GM04504 (cell line): Measurements from ENCODE around the gene SLC5A10.
"Not testable (repeated sequence)": the region's sequence is repeated elsewhere in the genome, so short reads cannot be mapped to it uniquely, and the experiment has no call there.

Source experiments
- DNase-seq: peaks from one replicate; pipeline ENCODE4 v3.0.0-alpha.2; 2012; ENCODE audit warnings: low read depth

The SLC5A10 gene

DNA sequence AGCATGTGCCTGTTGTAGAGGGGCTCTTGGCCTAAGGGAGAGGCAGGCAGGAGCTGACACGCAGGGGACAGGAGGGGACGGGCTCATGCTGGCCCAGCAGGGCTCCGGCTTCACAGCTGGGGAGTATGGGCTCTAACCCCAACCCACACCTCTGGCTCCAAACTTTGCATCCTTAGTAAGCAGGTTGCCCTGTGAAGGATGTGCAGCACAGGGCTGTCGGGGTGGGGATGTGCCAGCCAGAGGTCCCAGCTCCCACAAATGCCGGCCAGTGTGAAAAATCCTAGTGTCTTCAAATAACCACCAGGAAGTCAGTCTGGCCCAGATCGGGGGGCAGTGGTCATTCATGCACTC is 66.6 kb downstream of the SLC5A10 start:
- DNase-seq: no peak

DNA sequence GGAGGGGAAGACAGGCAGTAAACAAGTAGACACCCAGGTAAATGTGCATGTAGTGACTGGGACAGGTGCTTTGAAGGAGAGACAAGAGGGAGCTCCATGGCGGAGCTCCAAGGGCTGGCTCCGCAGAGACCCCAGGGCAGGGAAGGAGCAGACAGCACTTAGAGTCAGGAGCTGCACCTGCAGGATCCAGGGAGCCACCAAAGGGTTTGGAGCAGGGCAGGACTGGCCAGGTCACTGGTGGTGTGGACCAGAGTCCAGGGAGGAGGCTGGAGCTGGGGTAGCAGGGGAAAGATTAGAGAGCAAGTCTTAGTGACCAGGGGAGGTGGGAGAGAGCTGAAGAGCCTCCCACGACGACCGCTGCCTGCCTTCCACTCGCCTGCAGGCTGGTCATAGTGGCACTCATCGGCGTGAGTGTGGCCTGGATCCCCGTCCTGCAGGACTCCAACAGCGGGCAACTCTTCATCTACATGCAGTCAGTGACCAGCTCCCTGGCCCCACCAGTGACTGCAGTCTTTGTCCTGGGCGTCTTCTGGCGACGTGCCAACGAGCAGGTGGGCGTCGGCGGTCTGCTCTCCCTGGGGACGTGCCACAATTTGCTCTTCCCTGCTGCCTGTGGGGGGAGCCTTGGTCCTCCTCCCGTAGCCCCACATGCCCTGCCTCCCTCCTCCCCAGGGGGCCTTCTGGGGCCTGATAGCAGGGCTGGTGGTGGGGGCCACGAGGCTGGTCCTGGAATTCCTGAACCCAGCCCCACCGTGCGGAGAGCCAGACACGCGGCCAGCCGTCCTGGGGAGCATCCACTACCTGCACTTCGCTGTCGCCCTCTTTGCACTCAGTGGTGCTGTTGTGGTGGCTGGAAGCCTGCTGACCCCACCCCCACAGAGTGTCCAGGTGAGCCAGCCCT is 67.3 kb downstream of the SLC5A10 start:
- no peak for DNase-seq

DNA sequence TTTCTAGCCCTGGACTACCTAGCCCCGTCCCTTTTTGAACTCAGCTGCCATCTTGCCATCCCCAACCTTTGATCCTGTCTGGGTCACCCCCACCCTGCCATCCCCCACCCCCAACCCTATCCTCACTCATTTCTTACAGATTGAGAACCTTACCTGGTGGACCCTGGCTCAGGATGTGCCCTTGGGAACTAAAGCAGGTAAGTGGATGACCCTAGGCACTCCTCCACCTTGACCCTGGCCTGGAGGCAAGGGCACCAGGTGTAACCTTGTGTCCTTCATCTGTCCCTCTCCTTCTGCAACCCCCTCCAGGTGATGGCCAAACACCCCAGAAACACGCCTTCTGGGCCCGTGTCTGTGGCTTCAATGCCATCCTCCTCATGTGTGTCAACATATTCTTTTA is 68.1 kb downstream of the SLC5A10 start:
- no peak for DNase-seq

DNA sequence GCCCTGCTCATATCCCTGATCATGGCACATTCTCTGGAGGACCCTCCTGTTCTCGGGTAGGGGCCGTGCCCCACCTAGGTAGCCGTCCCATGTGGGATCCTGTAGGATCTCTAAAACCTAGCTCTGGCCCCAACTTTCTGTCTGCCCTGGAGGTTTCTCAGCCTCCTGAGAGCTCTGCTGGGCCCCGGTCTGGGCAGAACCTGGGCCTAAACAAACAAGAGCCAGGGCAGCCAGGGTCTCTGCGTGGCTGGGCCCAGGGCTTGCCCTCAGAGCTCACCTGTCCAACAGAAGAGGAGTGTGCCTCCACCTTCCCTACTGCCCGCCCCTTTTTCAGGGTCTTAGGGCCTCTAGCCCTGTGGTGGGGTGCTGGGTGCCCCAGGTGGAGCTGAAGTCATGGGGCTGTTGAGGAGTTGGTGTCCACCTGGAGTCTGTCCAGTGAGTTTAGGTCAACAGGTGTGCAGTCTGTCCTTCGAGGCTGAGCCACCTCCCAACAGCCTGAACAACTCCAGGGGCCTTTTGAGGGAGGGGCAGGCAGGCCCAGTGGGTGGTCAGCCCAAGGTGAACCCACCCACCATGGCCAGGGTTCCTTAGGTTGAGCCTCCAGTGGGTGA is 69.2 kb downstream of the SLC5A10 start:
- not testable (repeated sequence) for DNase-seq

DNA sequence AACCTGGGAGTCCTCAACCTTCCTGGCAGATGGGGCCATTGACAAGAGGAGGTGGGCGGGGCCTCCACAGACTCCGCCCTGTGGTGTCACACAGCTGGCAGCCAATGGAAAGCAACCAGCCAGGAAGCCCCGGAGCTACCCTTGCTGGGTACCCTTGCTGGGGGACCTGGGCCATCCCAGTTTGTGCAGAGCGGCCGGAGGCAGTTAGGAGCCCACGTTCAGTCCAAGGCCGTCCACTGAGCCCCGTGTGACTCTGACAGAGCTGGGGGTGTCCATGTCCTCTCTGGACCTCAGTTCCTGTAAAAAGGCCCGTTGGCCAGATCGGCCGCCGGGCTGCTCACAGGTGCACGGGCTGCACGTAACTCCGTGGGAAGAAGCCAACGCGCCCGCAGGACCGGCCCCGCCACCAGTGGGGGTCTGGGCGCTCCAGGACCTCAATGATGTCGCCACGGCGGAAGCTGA is 69.7 kb downstream of the SLC5A10 start:
- no peak for DNase-seq

DNA sequence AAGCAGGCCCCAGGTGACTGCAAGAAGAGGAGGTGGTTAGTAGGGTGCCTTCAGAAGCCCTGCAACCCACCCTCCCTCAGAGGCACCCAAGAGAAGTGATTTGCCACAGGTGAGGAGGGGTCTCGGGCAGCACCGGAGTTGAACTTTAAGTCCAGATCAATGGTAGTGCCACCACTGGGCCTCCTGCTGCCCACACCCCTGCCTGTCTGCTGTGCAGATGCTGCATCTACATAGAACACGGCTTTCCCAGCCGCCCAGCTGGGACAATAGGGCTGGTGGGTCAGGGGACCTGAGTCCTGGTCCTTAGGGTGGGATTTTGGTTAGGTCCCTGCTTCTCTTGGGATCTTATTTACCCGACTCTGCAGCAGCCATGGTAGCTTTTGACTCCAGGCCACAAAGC is 70.2 kb downstream of the SLC5A10 start:
- no peak for DNase-seq

DNA sequence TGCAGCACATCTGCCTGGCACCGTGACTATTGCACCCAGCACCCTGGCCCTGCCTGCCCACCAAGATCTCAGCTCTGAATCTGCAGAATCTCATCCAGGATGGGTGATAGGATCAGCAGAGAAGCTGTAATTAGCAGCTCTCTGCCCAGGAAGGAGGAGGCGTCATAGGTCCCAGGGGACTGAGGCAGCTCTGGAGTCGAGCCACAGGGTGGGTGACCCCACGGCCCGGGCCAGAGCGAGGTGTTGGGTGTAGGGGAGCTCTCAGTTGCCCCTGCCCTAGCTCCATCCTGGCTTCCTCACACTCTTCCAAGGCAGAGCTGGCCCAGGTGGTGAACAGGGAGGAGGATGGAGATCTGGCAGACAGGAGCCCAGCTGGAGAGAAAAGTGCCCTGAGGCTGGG is 70.8 kb downstream of the SLC5A10 start:
- DNase-seq: no peak

DNA sequence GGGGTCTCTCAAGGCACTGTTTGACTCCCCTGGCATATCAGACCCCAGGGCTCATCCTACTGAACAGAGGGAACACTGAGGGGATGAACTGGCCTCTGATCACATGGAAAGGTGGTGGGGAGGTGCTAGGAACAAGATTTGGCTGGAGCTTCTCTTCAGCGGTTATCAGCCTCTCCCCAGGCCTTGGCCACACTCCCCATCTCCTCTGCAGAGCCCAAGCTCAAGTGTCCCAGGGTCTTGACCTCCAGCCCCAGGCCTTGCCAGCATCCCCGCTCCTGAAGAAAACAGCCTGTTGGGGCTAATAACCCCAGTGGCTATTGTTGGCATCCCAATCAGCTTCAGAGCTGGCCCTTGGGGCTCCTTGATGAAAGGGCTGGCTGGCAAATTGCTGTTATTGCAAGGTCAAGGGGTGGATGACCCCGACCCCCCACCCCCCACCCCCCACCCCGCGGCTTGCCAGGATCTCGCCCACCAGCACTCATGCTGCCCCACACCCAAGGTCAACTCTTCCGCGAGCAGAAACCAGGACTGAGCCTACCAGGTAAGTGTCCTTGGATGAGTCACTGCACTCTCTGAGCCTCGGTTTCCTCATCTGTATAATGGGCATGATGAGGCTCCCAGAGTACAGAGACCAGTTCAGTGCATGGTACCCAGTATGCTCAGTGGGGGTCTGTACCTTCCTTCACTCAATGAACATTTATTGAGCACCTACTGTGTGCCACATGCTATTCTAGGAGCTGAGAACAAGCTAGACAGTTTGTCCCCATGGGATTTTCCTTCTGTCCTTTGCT is 71.4 kb downstream of the SLC5A10 start:
- DNase-seq: no peak

DNA sequence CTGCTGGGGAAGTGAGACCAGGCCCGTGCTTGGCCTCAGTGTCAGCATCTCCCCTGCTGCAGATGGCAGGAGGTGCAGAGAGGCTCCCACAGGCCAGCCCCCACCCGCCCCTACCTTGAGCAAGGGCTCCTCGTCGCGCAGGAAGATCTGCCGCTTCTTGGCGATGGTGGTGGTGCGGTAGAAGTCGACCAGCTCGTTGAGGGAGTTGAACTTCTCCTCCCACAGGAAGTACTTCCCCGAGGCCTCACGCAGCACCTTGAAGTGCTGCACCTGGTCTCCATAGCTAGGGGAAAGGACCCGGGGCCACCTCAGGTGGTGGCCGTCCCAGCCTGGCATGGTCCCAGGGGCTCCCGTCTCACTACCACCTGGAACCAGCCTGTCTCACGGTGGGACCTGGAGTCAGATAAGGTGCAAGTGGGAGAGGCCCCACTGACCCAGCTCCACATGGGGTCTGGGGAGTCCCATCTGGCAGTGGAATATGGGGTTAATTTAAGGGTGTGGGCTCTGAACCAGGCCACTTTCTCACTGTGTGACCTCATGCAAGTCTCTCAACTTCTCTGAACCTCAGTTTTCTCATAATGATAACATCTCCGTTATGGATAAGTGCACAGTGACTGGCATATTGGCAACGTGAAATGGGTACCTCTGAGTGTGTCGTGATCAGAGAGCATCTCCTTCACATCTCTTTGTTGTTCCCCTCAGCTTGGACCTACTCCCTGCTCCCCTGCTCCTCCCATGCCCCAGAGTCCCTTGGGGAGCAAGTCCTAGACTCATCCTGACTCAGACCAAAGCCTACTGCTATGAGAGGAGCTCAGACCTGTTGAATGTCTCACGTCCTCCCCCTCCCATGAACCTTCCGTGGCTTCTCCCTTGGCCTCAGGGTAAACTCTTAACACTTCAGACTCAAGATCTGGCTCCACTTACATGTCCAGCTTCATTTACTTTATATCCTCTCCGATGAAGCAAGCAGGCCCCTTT is 72.4 kb downstream of the SLC5A10 start:
- DNase-seq: peak; percentile 28

DNA sequence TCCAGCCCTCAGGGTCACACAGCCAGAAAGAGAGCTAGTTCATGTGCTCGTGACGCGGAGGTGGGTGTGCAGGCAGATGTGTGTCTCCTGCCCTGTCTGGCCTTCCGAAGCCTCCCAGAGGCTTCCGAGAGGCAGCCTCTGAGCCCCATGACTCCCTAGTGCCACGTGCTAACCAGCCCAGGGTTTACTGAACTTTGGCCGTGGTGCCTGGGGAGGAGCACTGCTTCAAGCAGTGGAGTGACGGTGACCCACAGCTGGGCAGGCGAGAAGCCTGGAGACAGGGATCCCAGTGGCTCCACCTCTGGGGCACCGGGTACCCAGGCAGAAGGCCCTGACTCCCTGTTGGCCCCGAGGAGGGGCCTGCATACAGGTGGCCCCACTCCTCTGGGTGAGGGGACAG is 76.7 kb downstream of the SLC5A10 start:
- DNase-seq: not testable (repeated sequence)

DNA sequence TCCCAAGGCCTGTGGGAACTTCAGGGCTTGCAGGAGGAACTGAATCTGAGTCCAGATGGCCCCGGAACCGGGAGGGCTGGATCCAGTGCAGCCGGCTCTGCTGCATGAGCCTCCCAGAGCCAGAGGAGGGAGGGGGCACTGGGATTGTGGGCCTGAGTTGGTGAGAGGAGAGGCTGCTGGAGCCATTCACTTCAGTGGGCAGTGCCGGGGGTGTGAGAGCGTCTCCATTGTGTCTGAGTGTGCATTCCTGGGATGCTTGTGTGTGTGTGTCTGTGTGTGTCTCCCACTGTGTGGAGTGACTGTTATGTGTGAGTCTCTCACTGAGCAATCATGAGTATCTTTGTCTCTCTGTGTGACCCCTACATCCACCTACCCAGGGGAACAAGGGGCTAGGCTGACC is 77.8 kb downstream of the SLC5A10 start:
- not testable (repeated sequence) for DNase-seq

DNA sequence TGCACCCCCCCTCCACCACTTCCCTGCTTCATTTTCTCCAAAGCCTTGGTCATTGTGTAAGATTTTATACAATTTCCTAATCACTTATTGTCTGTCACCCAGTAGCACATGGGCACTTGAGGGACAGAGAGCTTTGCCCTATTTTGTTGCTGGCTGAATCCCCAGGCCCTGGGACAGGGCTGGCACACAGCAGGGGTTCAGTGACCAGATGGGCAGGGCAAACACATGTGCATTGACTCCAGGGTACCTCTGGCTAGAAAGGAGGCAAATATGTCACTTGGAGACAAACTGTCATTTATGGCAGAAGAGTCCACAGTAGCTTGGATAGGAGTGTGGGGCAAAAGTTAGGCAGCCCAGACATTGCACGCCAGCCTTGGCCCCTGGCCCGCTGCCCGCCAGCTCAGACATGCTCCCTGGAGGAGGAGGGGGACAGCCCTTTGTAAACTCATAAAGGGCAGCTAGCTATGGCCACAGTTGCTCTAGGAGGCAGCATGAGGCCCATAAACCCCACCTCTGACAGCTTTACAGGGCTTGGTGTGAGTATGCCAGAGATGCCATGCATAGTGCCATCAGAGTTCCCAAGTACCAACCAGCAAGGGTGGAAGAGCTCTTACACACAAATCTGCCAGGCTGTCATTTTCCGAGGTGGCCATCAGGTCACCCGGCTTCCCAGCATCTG is 78.9 kb downstream of the SLC5A10 start:
- not testable (repeated sequence) for DNase-seq

DNA sequence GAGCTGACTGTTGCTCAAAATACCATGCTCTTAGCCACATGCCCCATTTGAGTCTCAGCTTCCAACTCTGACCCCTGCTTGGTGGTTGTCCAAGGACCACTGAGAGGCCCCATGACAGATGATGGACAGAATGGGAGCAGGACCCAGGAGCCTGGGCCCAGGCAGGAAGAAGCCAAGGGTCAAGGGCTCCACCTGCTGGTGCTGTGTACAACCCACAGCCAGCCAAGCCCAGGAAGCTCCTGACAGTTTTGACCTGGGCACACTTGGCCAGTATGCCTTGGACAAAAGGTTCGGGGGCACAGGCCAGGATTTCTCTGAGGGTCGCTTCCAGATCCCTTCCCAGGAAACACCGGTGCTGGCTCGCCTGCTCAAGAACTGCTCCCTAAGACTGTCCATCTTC is 79.8 kb downstream of the SLC5A10 start:
- DNase-seq: not testable (repeated sequence)

DNA sequence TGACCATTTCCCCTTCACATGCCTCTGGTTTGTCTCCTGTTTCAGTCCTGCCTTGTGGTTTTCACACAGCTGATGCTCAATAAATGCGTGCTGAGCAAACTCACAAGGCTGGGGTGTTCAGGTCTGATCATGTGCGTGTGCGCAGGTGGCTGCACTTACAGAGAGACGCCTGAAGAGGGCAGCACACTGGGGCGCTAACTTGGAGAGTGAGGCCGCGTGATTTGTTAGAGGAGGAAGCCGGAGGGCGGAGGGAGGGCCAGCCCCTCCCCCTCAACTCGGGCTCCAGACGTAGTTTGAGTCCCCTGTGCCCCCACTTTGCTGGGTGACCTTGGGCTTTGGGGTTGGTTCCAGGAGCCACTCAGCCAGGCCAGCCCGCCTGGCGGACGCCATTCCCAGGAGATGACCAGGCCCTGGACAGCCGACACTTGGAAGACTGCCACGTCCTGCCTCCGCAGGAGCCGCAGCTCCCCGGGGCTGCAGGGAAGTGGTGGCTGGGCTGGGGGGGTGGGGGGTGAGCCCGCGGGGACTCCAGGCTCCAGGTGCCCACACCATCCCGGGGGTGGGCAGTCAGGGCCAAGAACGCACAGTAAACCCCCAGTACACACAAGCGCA is 80.5 kb downstream of the SLC5A10 start:
- not testable (repeated sequence) for DNase-seq

DNA sequence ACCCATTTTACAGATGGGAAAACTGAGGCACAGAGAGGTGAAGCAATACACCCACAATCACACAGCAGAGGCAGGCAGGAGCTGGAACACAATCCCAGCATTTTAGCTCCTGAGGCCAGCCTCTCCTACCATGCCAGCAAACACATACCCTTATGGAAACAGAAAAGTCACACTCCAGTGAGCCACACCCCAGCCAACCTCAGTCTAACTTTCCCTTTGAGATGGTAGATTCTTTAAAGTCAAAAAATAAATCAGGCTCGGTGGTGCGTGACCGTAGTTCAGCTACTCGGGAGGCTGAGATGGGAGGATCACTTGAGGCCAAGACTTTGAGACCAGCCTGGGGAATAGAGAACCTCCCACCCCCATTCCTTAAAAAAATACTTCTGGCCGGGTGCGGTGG is 84.2 kb downstream of the SLC5A10 start:
- not testable (repeated sequence) for DNase-seq

DNA sequence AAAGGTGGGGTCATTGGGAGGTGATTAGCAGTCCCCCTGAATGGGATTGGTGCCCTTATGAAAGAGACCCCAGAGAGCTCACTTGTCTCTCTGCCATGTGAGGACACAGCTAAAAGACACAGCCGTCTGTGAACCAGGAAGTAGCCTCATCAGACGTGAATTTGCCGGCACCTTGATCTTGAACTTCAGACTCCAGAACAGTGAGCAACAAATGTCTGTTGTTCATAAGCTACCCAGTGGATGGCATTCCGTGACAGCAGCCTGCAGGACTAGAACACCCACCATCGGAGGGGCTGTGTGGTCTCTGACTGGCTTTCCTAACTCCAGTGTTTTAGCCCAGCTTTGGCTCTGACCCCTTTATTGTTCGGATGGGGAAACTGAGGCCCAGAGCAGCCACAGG is 85.6 kb downstream of the SLC5A10 start:
- not testable (repeated sequence) for DNase-seq

DNA sequence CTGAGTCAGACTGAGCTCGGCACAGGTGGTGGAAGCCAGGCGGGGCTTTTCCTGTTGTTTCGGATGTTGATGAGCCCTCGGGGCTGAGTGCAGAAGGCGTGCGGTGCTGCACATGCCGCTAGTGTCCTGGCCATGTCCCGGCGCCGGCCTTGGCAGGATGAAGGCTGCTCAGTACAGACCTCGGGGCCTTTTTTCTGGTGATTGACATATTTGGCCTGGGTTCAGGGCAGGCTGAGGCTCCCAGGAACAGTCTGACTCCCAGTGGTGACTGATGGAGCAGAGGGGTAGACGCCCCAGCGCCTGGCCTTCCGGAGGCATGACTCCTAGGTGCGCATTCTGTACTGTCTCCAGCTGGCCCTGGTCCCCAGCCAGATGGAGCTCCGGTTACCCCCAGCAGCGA is 86.0 kb downstream of the SLC5A10 start:
- not testable (repeated sequence) for DNase-seq

DNA sequence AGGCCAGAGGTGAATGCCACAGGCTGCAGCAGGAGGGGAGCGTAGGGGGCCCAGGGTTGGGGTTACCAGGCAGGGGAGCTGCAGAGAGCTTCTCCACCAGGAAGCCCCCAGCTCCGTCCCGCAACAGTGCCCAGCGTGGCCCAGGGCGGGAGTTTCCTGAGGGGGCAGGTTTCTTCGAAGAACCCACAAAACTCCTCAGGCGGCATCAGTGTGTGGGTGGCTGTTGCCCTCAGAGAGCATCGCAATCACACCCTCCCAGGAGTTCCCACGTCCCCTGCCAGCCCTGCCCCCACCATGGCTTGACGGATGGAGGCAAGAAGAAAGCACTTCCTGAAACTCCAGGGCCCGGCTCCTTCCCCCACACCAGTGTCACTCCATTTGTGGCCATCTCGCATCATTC is 86.8 kb downstream of the SLC5A10 start:
- DNase-seq: not testable (repeated sequence)

DNA sequence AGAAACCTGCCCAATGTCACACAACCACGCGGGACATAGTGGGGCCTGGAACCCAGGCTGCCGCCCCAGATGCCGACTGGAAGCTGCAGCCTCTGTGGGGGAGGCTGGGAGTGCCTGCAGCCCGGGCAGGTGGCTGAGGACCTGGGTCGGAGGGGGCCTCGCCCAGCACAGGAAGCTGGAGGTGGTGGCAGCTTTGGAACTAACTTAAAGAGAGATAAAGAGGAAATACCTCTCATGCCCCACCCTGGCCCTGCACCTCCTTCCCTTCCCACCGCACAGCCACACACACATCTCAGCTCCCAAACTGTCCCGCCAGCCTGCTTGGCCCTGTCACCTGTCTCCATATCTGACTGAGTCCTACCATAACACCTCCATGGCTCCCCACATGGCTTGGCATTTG is 88.4 kb downstream of the SLC5A10 start:
- DNase-seq: not testable (repeated sequence)

DNA sequence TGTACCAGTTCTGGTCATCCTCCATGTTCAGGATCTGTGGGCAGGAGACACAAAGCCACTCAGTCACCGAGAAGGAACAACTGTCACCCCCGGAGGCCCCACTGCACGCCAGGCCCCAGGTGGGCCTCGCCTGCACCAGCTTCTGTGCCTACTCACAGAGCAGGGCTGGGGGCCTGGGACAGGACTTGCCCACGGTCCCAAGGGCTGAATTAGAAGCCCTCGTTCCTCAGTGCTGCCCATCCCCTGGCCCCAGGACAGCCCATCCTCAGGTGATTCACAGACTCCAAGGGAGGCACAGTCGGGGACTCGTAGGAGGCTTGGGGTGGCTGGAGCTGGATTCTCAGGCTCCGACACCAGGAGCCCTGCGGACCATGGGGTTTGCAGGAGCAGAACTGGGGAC is 89.9 kb downstream of the SLC5A10 start:
- not testable (repeated sequence) for DNase-seq
